HFFc6 (cell line): Measurements from ENCODE around the gene SORD. TPM values are rescaled to one million over a fixed set of nuclear protein-coding genes. Genes with fewer than 3 reads are reported as not detected.
"Not testable (repeated sequence)": the region's sequence is repeated elsewhere in the genome, so short reads cannot be mapped to it uniquely, and the experiment has no call there.

Experiments used
- DNase-seq: peaks from one replicate; pipeline ENCODE4 v3.0.0-alpha.2; 2018
- H3K27ac Mint-ChIP-seq: 2 replicates; pipeline ENCODE4 v1.8.0; 2020; ENCODE audit warnings: mild to moderate bottlenecking, mixed read lengths
- H3K27me3 Mint-ChIP-seq: 2 replicates; pipeline ENCODE4 v1.8.0; 2021; ENCODE audit warnings: mild to moderate bottlenecking, moderate library complexity, mixed read lengths; ENCODE audit not compliant: insufficient read depth
- H3K36me3 Mint-ChIP-seq: 2 replicates; pipeline ENCODE4 v1.8.0; 2021; ENCODE audit warnings: low read depth, mixed read lengths
- H3K4me1 Mint-ChIP-seq: 2 replicates; pipeline ENCODE4 v1.8.0; 2020; ENCODE audit warnings: low read depth, mixed read lengths
- H3K4me3 Mint-ChIP-seq: 2 replicates; pipeline ENCODE4 v1.8.0; 2020; ENCODE audit warnings: mild to moderate bottlenecking, moderate library complexity, mixed read lengths
- H3K9me3 Mint-ChIP-seq: 2 replicates; pipeline ENCODE4 v1.8.0; 2020; ENCODE audit warnings: mild to moderate bottlenecking, mixed read lengths
- total RNA-seq, 6 experiments: library from RNA; stranded (reverse); fragmentation: NEBNext Ultra II Directional; extraction: Animal tissue kit (Norgen Biotek cat#: 25700); gene quantifications; 2 replicates in 1 of 6; 3 replicates in 5 of 6; pipeline ENCODE4 v1.2.3, GENCODE V29; 2021
- TF ChIP-seq, protein P1 (sequence below): fragments of 200-600 bp; sonication (generic); IDR thresholded peaks from 2 replicates; pipeline ENCODE4 v1.5.0; 2021; ENCODE audit warnings: antibody characterized with exemption, mild to moderate bottlenecking

The SORD gene
- total RNA-seq, 6 experiments from 2014 or later, result 13.7 to 19.0 (median 16.7) TPM

DNA sequence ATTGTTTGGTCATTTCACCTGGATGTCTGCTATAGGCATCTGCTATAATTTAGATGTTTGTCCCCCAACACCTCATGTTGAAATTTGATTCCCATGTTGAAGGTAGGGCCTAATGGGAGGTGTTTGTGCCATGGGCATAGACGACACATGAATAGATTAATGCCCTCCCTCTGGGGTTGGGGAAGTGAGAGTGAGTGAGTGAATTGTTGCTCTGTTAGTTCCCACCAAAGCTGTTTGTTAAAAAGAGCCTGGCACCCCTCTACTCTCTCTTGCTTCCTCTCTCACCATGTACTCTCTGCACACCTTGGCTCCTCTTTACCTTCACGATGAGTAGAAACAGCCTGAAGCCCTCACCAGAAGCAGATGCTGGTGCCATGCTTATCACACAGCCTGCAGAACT lies 23.9 kb upstream of the SORD start:
- H3K27ac Mint-ChIP-seq, result no peak overlapping the region
- H3K36me3 Mint-ChIP-seq, result no peaks in the 10 kb centered on the region
- TF ChIP-seq, protein P1, sequence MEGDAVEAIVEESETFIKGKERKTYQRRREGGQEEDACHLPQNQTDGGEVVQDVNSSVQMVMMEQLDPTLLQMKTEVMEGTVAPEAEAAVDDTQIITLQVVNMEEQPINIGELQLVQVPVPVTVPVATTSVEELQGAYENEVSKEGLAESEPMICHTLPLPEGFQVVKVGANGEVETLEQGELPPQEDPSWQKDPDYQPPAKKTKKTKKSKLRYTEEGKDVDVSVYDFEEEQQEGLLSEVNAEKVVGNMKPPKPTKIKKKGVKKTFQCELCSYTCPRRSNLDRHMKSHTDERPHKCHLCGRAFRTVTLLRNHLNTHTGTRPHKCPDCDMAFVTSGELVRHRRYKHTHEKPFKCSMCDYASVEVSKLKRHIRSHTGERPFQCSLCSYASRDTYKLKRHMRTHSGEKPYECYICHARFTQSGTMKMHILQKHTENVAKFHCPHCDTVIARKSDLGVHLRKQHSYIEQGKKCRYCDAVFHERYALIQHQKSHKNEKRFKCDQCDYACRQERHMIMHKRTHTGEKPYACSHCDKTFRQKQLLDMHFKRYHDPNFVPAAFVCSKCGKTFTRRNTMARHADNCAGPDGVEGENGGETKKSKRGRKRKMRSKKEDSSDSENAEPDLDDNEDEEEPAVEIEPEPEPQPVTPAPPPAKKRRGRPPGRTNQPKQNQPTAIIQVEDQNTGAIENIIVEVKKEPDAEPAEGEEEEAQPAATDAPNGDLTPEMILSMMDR, result no peak
- H3K4me1 Mint-ChIP-seq, result no peaks in the 10 kb centered on the region
- H3K4me3 Mint-ChIP-seq, result no peak overlapping the region
- H3K9me3 Mint-ChIP-seq, result no peaks in the 10 kb centered on the region
- DNase-seq, result no peak
- H3K27me3 Mint-ChIP-seq, result peaks cover 2% of the 10 kb centered on the region

GRCh38 chr15:45001180-45001579 lies 21.8 kb upstream of the SORD start:
- not testable (repeated sequence) for H3K4me1 Mint-ChIP-seq, H3K4me3 Mint-ChIP-seq, H3K27ac Mint-ChIP-seq, DNase-seq, H3K36me3 Mint-ChIP-seq, H3K9me3 Mint-ChIP-seq, H3K27me3 Mint-ChIP-seq

GRCh38 chr15:45003731-45004410 lies 19.1 kb upstream of the SORD start:
- DNase-seq, H3K36me3 Mint-ChIP-seq, H3K27ac Mint-ChIP-seq, H3K4me1 Mint-ChIP-seq, H3K27me3 Mint-ChIP-seq, H3K4me3 Mint-ChIP-seq: not testable (repeated sequence)
- peaks cover 10% of the 10 kb centered on the region; the same call in 1 of the 2 replicates for H3K9me3 Mint-ChIP-seq

DNA sequence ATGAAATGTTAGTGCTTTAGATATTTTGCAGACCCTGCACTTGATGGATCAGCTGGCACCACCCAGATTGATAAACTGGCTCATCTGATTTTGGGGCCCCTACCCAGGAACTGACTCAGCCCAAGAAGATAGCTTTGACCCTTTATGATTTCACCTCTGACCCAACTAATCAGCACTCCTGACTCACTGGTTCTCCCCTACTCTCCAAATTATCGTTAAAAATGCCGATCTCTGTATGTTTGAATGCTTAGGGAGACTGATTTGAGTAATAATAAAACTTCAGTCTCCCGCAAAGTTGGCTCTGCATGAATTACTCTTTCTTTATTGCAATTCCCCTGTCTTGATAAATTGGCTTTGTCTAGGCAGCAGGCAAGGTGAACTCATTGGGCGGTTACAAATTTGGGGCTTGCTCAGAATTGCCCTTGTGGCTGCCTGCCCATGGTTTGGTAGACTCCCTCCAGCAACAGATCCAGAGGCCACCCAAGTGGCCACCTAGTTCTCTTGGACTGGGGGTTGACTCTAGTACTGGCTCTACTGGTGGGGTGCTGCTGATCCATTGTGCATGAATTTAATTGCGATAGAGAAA lies 18.3 kb upstream of the SORD start:
- not testable (repeated sequence) for DNase-seq, H3K4me3 Mint-ChIP-seq, H3K27ac Mint-ChIP-seq, H3K4me1 Mint-ChIP-seq, H3K36me3 Mint-ChIP-seq
- peaks cover 10% of the 10 kb centered on the region; the same call in 1 of the 2 replicates for H3K9me3 Mint-ChIP-seq
- peaks cover 10% of the 10 kb centered on the region; the same call in 1 of the 2 replicates for H3K27me3 Mint-ChIP-seq

GRCh38 chr15:45009046-45009445 lies 13.9 kb upstream of the SORD start:
- no peaks in the 10 kb centered on the region for H3K36me3 Mint-ChIP-seq
- peaks cover 10% of the 10 kb centered on the region; the same call in 1 of the 2 replicates for H3K9me3 Mint-ChIP-seq
- H3K27ac Mint-ChIP-seq, result no peak overlapping the region
- DNase-seq, result no peak
- TF ChIP-seq, protein P1, result no peak
- H3K27me3 Mint-ChIP-seq, result peaks cover 27% of the 10 kb centered on the region
- no peaks in the 10 kb centered on the region for H3K4me1 Mint-ChIP-seq
- H3K4me3 Mint-ChIP-seq, result no peak overlapping the region

DNA sequence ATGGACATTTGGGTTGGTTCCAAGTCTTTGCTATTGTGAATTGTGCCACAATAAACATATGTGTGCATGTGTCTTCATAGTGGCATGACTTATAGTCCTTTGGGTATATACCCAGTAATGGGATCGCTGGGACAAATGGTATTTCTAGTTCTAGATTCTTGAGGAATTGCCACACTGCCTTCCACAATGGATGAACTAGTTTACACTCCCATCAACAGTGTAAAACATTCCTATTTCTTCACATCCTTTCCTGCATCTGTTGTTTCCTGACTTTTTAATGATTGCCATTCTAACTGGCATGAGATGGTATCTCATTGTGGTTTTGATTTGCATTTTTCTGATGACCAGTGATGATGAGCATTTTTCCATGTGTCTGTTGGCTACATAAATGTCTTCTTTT lies 7.9 kb upstream of the SORD start:
- not testable (repeated sequence) for H3K36me3 Mint-ChIP-seq, H3K9me3 Mint-ChIP-seq, H3K27ac Mint-ChIP-seq

DNA sequence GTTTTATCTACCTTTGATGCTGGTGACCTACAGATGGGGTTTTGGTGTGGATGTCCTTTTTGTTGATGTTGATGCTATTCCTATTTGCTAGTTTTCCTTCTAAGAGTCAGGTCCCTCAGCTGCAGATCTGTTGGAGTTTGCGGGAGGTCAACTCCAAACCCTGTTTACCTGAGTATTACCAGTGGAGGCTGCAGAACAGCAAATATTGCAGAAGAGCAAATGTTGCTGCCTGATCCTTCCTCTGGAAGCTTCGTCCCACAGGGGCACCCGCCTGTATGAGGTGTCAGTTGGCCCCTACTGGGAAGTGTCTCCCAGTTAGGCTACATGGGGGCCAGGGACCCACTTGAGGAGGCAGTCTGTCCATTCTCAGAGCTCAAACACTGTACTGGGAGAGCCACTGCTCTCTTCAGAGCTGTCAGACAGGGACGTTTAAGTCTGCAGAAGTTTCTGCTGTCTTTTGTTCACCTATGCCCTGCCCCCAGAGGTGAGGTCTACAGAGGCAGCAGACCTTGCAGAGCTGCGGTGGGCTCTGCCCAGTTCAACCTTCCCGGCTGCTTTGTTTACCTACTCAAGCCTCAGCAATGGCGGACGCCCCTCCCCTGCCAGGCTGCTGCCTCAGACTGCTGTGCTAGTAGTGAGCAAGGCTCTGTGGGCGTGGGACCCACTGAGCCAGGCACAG lies 2.6 kb upstream of the SORD start:
- not testable (repeated sequence) for H3K4me3 Mint-ChIP-seq, H3K36me3 Mint-ChIP-seq, H3K27ac Mint-ChIP-seq, DNase-seq, H3K9me3 Mint-ChIP-seq
- Mint-ChIP-seq H3K4me1 (peaks cover 18% of the 10 kb centered on the region), H3K27me3 (peaks cover 23% of the 10 kb centered on the region)

More for the DNA sequence above, 7.9 kb upstream of the SORD start:
- not testable (repeated sequence) for H3K4me1 Mint-ChIP-seq, H3K4me3 Mint-ChIP-seq, DNase-seq
- H3K27me3 Mint-ChIP-seq, result peaks cover 42% of the 10 kb centered on the region

- H3K4me1 Mint-ChIP-seq, result peaks cover 18% of the 10 kb centered on the region
- DNase-seq, H3K27ac Mint-ChIP-seq, H3K4me3 Mint-ChIP-seq, H3K9me3 Mint-ChIP-seq, H3K36me3 Mint-ChIP-seq: not testable (repeated sequence)
- peaks cover 23% of the 10 kb centered on the region for H3K27me3 Mint-ChIP-seq
Observed at GRCh38 chr15:45020901-45021259, 2.1 kb upstream of the SORD start.
